Psoas muscle (tissue), 8 donors: ENCODE data around the gene PRSS48. TPM values are rescaled to one million over a fixed set of nuclear protein-coding genes. Genes with fewer than 3 reads are reported as not detected.
"Not testable (repeated sequence)": the region's sequence is repeated elsewhere in the genome, so short reads cannot be mapped to it uniquely, and the experiment has no call there.

Source experiments
- ATAC-seq, 4 donors: fragments of 200-7000 bp; cut with Tn5 transposase; one replicate each; pipeline ENCODE4 v1.9.1; 2020; ENCODE audit warnings: moderate library complexity in 3 of 4, mild to moderate bottlenecking in 2 of 4
- DNase-seq, 2 donors: peaks; one replicate each; pipeline ENCODE4 v3.0.0-alpha.2; 2020
- H3K27ac ChIP-seq: fragments of 200-600 bp; one replicate; pipeline ENCODE4 v1.8.0; 2022
- H3K27me3 ChIP-seq, 3 donors: fragments of 200-600 bp in 1 of 3; one replicate each; pipeline versions ENCODE4 v1.6.1 to v1.8.0; 2013 to 2022; ENCODE audit warnings: low read length in 2 of 3, mild to moderate bottlenecking in 2 of 3, moderate library complexity in 1 of 3; ENCODE audit not compliant: insufficient read depth in 3 of 3
- H3K36me3 ChIP-seq, 2 donors: fragments of 200-600 bp in 1 of 2; one replicate each; pipeline versions ENCODE4 v1.6.1 to v1.8.0; 2013 to 2022; ENCODE audit warnings: low read depth in 1 of 2, mild to moderate bottlenecking in 1 of 2, moderate library complexity in 1 of 2; ENCODE audit not compliant: insufficient read depth in 1 of 2
- H3K4me1 ChIP-seq: fragments of 200-600 bp; one replicate; pipeline ENCODE4 v1.8.0; 2022
- H3K4me3 ChIP-seq: fragments of 200-600 bp; one replicate; pipeline ENCODE4 v1.8.0; 2022; ENCODE audit warnings: mild to moderate bottlenecking
- H3K9me3 ChIP-seq: fragments of 200-600 bp; one replicate; pipeline ENCODE4 v1.8.0; 2022
- CTCF ChIP-seq: fragments of 200-600 bp; IDR thresholded peaks from one replicate; pipeline ENCODE4 v1.8.0; 2022; ENCODE audit warnings: antibody characterized with exemption
- WGBS, 3 donors: extraction: QIAGEN DNeasy Blood & Tissue Kit; methylation state at CpG; one replicate each; pipeline versions ENCODE4 v1.1.6 to v1.1.7; 2013; 5-methylcytosine and 5-hydroxymethylcytosine counted together
- intact Hi-C, 2 donors: fragments of 100-400 bp; cut with DNase I; formaldehyde crosslinking; loops; one replicate each; pipeline versions ENCODE4 v1.11.0 to v1.14.2; 2022
- polyA plus RNA-seq, 3 donors: library from polyadenylated mRNA; stranded (reverse); fragments of 200-250 nt; gene quantifications; one replicate each; pipeline ENCODE4 v1.2.3, GENCODE V29; 2013
- total RNA-seq, 4 donors: library from RNA; stranded (reverse); fragmentation: NEBNext Ultra II Directional in 2 of 4; extraction: Animal tissue kit (Norgen Biotek cat#: 25700) in 2 of 4; gene quantifications; one replicate each; pipeline versions ENCODE4 v1.2.1 to v1.2.4, GENCODE V29; 2021 to 2023
- donor health status: healthy with polysubstance abuse.
- donor health status: DM: no; HTN: no; CAD: no; lungs with moderate emphysema.
- donor health status: Bipolar disorder and iron deficiency.
- donor health status: healthy.
- donor health status: DM: yes; HTN: yes; CAD: no.
- donor health status: DM: no; HTN: no; CAD: no.
- donor health status: DM: no; HTN: no; CAD: no.
- donor health status: DM: yes; HTN: yes; CAD: no.

The PRSS48 gene
- total and polyA plus RNA-seq, 7 donors, result not detected

GRCh38 chr4:151267822-151268535 is 9.0 kb upstream of the PRSS48 start:
- ATAC-seq (peak in 1 of 4 donors; percentile 36), DNase-seq (no peak)
- Histone ChIP-seq H3K27ac (no peak overlapping the region), H3K4me3 (no peak overlapping the region), H3K36me3 (no peaks in the 10 kb centered on the region), H3K9me3 (no peaks in the 10 kb centered on the region), H3K27me3 (no peaks in the 10 kb centered on the region), H3K4me1 (peaks cover 6% of the 10 kb centered on the region)
- TF ChIP-seq CTCF, result no peak
- intact Hi-C loops, result no loop called here
- 84 to 92% (median 89%) methylated on average over 7 of the region's 7 CpGs for WGBS, 3 donors

- H3K4me3 ChIP-seq, H3K27ac ChIP-seq, intact Hi-C loops, H3K27me3 ChIP-seq, H3K36me3 ChIP-seq, H3K4me1 ChIP-seq, ATAC-seq, H3K9me3 ChIP-seq, DNase-seq: not testable (repeated sequence)
These were observed 8.1 kb upstream of the PRSS48 start for GRCh38 chr4:151268905-151269304.

GRCh38 chr4:151284534-151285245 is 7.7 kb downstream of the PRSS48 start:
- Histone ChIP-seq H3K36me3 (no peaks in the 10 kb centered on the region), H3K27me3 (no peaks in the 10 kb centered on the region), H3K27ac (no peak overlapping the region), H3K4me1 (peaks cover 10% of the 10 kb centered on the region), H3K9me3 (peaks cover 4% of the 10 kb centered on the region), H3K4me3 (no peak overlapping the region)
- DNase-seq (no peak), ATAC-seq (no peak)
- TF ChIP-seq CTCF, result no peak
- 47 to 50% (median 48%) methylated on average over 4 of the region's 4 CpGs for WGBS, 3 donors
- intact Hi-C loops, result no loop called here

- Histone ChIP-seq H3K27ac (no peak overlapping the region), H3K4me3 (no peak overlapping the region), H3K4me1 (peaks cover 10% of the 10 kb centered on the region), H3K27me3 (no peaks in the 10 kb centered on the region), H3K36me3 (no peaks in the 10 kb centered on the region), H3K9me3 (peaks cover 4% of the 10 kb centered on the region)
- DNase-seq (no peak), ATAC-seq (no peak)
- WGBS, 3 donors, result 88 to 91% (median 89%) methylated on average over 7 of the region's 7 CpGs
- no peak for TF ChIP-seq CTCF
- intact Hi-C loops, result no loop called here
These were observed 10.4 kb downstream of the PRSS48 start for GRCh38 chr4:151287409-151287808.

GRCh38 chr4:151291485-151291884 is 14.5 kb downstream of the PRSS48 start:
- 23 to 44% (median 42%) methylated on average over 1 of the region's 1 CpG for WGBS, 3 donors
- H3K4me1 ChIP-seq, result peaks cover 4% of the 10 kb centered on the region
- no peaks in the 10 kb centered on the region for H3K9me3 ChIP-seq
- ATAC-seq (no peak), DNase-seq (no peak)
- no peak overlapping the region for H3K27ac ChIP-seq
- H3K27me3 ChIP-seq, result no peaks in the 10 kb centered on the region
- no peak overlapping the region for H3K4me3 ChIP-seq
- intact Hi-C loops, result no loop called here
- no peaks in the 10 kb centered on the region for H3K36me3 ChIP-seq
- TF ChIP-seq CTCF, result no peak
